GM12873 (cell line): Measurements from ENCODE around the gene EVPLL.

Experiments
- CTCF ChIP-seq: IDR thresholded peaks from 2 replicates; pipeline ENCODE4 v1.5.1; 2012; ENCODE audit warnings: low read depth, mild to moderate bottlenecking, moderate library complexity, low read length, control low read depth; ENCODE audit not compliant: insufficient read depth; ENCODE audit errors: missing control alignments

Gene EVPLL

GRCh38 chr17:18377437-18378204, at the start of gene EVPLL:
Gene EVPLL (plus strand): TSS chr17:18377778. CDS start chr17:18380938, 3,160 bp downstream.
- no peak for TF ChIP-seq CTCF

- no peak for TF ChIP-seq CTCF
Measured at GRCh38 chr17:18328643-18329204, 48.9 kb upstream of the EVPLL start.

GRCh38 chr17:18331879-18332278, 45.7 kb upstream of the EVPLL start:
- no peak for TF ChIP-seq CTCF

GRCh38 chr17:18332909-18333489, 44.6 kb upstream of the EVPLL start:
- no peak for TF ChIP-seq CTCF

- no peak for TF ChIP-seq CTCF
Measured at GRCh38 chr17:18339933-18340332, 37.6 kb upstream of the EVPLL start.

- no peak for TF ChIP-seq CTCF
Measured at GRCh38 chr17:18344021-18344420, 33.6 kb upstream of the EVPLL start.

GRCh38 chr17:18353541-18353940, 24.0 kb upstream of the EVPLL start:
- TF ChIP-seq CTCF = no peak
